MM.1S (cell line): ENCODE data around the gene NYAP1.
"Not testable (repeated sequence)": the region's sequence is repeated elsewhere in the genome, so short reads cannot be mapped to it uniquely, and the experiment has no call there.

ENCODE experiments used
- DNase-seq: peaks from one replicate; pipeline ENCODE4 v3.0.0-alpha.2; 2015
- H2AFZ ChIP-seq: fragments of 300-600 bp; sonication (generic); 2 replicates; pipeline ENCODE4 v1.6.0; 2016; ENCODE audit warnings: antibody characterized with exemption, low read length
- H3F3A ChIP-seq: fragments of 300-600 bp; sonication (generic); 2 replicates; pipeline ENCODE4 v1.6.1; 2016; ENCODE audit warnings: mild to moderate bottlenecking, antibody characterized with exemption, low read length, moderate library complexity, mixed read lengths; ENCODE audit not compliant: insufficient read depth
- H3K27ac ChIP-seq: fragments of 300-600 bp; sonication (generic); 2 replicates; pipeline ENCODE4 v1.5.1; 2016; ENCODE audit warnings: mild to moderate bottlenecking, low read length
- H3K27me3 ChIP-seq: fragments of 300-600 bp; sonication (generic); replicated peaks from 2 replicates; pipeline ENCODE4 v1.6.0; 2016; ENCODE audit warnings: low read length; ENCODE audit not compliant: insufficient read depth
- H3K36me3 ChIP-seq: fragments of 300-600 bp; sonication (generic); replicated peaks from 2 replicates; pipeline ENCODE4 v1.6.1; 2016; ENCODE audit warnings: mild to moderate bottlenecking, low read length, mixed read lengths; ENCODE audit not compliant: insufficient read depth
- H3K4me1 ChIP-seq: fragments of 300-600 bp; sonication (generic); 2 replicates; pipeline ENCODE4 v1.6.1; 2016; ENCODE audit warnings: low read length, mixed read lengths
- H3K4me2 ChIP-seq: fragments of 300-600 bp; sonication (generic); 2 replicates; pipeline ENCODE4 v1.6.0; 2016; ENCODE audit warnings: low read depth, low read length
- H3K4me3 ChIP-seq: fragments of 300-600 bp; sonication (generic); 2 replicates; pipeline ENCODE4 v1.5.1; 2016; ENCODE audit warnings: low read length, mixed read lengths
- H3K79me2 ChIP-seq: fragments of 300-600 bp; sonication (generic); 2 replicates; pipeline ENCODE4 v1.6.1; 2016; ENCODE audit warnings: mixed run types, low read length, mixed read lengths
- H3K9ac ChIP-seq: fragments of 300-600 bp; sonication (generic); 2 replicates; pipeline ENCODE4 v1.6.1; 2016; ENCODE audit warnings: low read length, mixed read lengths
- H3K9me2 ChIP-seq: fragments of 300-600 bp; sonication (generic); replicated peaks from 2 replicates; pipeline ENCODE4 v1.6.1; 2016; ENCODE audit warnings: mild to moderate bottlenecking, low read length, mixed read lengths; ENCODE audit not compliant: insufficient read depth
- H3K9me3 ChIP-seq: fragments of 300-600 bp; sonication (generic); replicated peaks from 2 replicates; pipeline ENCODE4 v1.6.1; 2016; ENCODE audit warnings: mild to moderate bottlenecking, low read length, mixed read lengths; ENCODE audit not compliant: insufficient read depth
- H4K20me1 ChIP-seq: fragments of 300-600 bp; sonication (generic); 2 replicates; pipeline ENCODE4 v1.6.1; 2016; ENCODE audit warnings: mild to moderate bottlenecking, low read length, moderate library complexity, mixed read lengths; ENCODE audit not compliant: insufficient read depth
- EZH2 ChIP-seq: fragments of 300-600 bp; sonication (generic); optimal IDR thresholded peaks from 2 replicates; pipeline ENCODE3; 2017; ENCODE audit warnings: low read depth, mild to moderate bottlenecking, antibody characterized with exemption, low read length, mixed read lengths
- EZH2phosphoT487 ChIP-seq: fragments of 300-600 bp; sonication (generic); IDR thresholded peaks from 2 replicates; pipeline ENCODE4 v1.6.1; 2018; ENCODE audit warnings: antibody characterized with exemption, low read length
- TF ChIP-seq, protein P1 (sequence below): fragments of 300-600 bp; sonication (generic); IDR thresholded peaks from 2 replicates; pipeline ENCODE4 v1.5.1; 2016; ENCODE audit warnings: antibody characterized with exemption, low read length, mixed read lengths

NYAP1 gene

DNA sequence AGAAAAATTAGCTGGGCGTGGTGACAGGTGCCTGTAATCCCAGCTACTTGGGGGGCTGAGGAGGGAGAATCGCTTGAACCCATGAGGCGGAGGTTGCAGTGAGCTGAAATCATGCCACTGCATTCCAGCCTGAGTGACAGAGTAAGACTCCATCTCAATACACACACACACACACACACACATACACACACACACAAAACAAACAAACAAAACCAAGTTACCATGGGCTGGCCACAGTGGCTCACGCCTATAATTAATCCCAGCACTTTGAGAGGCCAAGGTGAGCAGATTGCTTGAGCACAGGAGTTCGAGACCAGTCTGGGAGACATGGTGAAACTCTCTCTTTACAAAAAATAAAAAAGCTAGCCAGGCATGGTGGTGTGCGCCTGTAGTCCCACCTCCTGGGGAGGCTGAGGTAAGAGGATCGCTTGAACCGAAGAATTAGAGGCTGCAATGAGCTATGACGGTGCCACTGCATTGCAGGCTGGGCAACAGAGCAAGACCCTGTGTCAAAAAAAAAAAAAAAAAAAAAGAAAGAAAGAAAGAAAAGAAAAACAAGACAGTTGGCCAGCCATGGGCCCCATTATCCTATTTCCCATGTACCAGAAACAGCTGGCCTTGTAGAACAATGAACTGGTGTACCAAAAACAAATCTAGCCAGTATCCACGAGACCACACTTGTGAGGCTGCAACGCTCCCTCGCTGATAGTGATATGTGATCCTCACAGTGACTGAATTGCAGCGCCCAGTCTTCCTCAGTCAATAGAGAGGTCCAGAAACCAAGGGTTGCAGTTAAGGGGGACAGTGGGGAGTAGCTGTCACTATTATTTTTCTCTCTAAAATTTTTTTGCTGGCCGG is 48.7 kb downstream of the NYAP1 start:
- H3K79me2 ChIP-seq: no peaks in the 10 kb centered on the region
- no peaks in the 10 kb centered on the region for H4K20me1 ChIP-seq
- TF ChIP-seq EZH2 (no peak), EZH2phosphoT487 (no peak)
- TF ChIP-seq, protein P1, sequence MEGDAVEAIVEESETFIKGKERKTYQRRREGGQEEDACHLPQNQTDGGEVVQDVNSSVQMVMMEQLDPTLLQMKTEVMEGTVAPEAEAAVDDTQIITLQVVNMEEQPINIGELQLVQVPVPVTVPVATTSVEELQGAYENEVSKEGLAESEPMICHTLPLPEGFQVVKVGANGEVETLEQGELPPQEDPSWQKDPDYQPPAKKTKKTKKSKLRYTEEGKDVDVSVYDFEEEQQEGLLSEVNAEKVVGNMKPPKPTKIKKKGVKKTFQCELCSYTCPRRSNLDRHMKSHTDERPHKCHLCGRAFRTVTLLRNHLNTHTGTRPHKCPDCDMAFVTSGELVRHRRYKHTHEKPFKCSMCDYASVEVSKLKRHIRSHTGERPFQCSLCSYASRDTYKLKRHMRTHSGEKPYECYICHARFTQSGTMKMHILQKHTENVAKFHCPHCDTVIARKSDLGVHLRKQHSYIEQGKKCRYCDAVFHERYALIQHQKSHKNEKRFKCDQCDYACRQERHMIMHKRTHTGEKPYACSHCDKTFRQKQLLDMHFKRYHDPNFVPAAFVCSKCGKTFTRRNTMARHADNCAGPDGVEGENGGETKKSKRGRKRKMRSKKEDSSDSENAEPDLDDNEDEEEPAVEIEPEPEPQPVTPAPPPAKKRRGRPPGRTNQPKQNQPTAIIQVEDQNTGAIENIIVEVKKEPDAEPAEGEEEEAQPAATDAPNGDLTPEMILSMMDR: no peak
- H2AFZ ChIP-seq: no peak overlapping the region
- H3K4me3 ChIP-seq: no peak overlapping the region
- no peaks in the 10 kb centered on the region for H3K9me2 ChIP-seq
- no peak overlapping the region for H3K9ac ChIP-seq
- no peak for DNase-seq
- H3K36me3 ChIP-seq: no peaks in the 10 kb centered on the region
- no peaks in the 10 kb centered on the region for H3K9me3 ChIP-seq
- no peaks in the 10 kb centered on the region for H3K4me1 ChIP-seq
- no peaks in the 10 kb centered on the region for H3F3A ChIP-seq
- no peak overlapping the region for H3K27ac ChIP-seq
- no peak overlapping the region for H3K4me2 ChIP-seq
- H3K27me3 ChIP-seq: no peaks in the 10 kb centered on the region

DNA sequence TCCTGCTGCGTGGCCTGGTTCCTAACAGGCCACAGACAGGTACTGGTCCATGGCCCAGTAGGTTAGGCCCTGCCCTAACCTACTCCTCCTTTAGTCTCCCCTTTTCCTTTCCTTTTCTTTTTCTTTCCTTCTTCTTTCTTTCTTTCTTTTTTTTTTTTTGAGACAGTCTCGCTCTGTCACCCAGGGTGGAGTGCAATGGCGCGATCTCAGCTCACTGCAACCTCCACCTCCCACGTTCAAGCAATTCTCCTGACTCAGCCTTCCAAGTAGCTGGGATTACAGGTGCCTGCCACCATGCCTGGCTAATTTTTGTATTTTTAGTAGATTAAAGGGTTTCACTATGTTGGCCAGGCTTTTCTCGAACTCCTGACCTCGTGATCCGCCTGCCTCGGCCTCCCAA is 52.3 kb downstream of the NYAP1 start:
- not testable (repeated sequence) for H3K79me2 ChIP-seq, H3K9me3 ChIP-seq, H3K9me2 ChIP-seq, DNase-seq, H3F3A ChIP-seq, H3K27me3 ChIP-seq, H3K9ac ChIP-seq, H3K4me2 ChIP-seq, H3K4me1 ChIP-seq, H3K27ac ChIP-seq, H2AFZ ChIP-seq, H4K20me1 ChIP-seq, H3K36me3 ChIP-seq, H3K4me3 ChIP-seq

DNA sequence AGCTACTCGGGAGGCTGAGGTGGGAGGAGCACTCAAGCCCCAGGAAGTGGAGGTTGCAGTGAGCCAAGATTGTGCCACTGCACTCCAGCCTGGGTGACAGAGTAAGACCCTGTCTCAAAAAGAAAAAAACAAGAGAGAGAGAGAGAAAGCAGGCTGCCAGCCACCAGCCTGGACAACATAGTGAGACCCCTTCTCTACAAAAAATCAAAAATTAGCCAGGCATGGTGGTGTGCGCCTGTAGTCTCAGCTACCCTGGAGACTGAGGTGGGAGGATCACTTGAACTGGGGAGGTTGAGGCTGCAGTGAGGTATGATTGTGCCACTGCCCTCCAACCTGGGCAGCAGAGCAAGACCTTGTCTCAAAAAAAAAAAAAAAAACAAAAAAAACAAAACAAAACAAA is 53.0 kb downstream of the NYAP1 start:
- not testable (repeated sequence) for H3K27me3 ChIP-seq, H4K20me1 ChIP-seq, H3K27ac ChIP-seq, H3K4me3 ChIP-seq, H3K79me2 ChIP-seq, H3K9me3 ChIP-seq, H3K4me1 ChIP-seq, H3K9ac ChIP-seq, H2AFZ ChIP-seq, H3K4me2 ChIP-seq, H3K36me3 ChIP-seq, DNase-seq, H3K9me2 ChIP-seq, H3F3A ChIP-seq

DNA sequence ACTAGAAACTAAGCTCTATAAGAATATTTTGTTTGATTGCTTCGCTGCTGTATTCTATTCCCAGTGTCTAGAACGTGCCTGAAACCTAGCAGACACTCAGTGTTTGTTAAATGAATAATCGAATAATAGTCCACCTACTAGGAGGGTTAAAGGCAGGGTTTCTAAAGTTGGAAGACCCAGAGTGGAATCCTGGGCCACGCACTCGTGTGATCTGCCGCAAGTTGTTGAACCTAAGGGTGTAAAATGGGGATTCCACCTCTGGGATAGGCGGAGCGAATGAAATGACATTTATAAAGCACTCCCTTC is 54.6 kb downstream of the NYAP1 start:
- Histone ChIP-seq H2AFZ (peak overlapping the region; percentile 95), H3F3A (peaks cover 5% of the 10 kb centered on the region), H3K27me3 (no peaks in the 10 kb centered on the region), H3K9me3 (no peaks in the 10 kb centered on the region), H3K79me2 (0 out of 2 replicates have a peak, but pooled peaks cover 5% of the 10 kb centered on the region), H3K27ac (peak overlapping the region; percentile 46; the same call in 1 of the 2 replicates), H3K4me2 (peak overlapping the region; percentile 97), H3K4me3 (peak overlapping the region; percentile 80), H3K9me2 (no peaks in the 10 kb centered on the region), H3K4me1 (peaks cover 4% of the 10 kb centered on the region; the same call in 1 of the 2 replicates), H4K20me1 (no peaks in the 10 kb centered on the region), H3K9ac (peak overlapping the region; percentile 40), H3K36me3 (no peaks in the 10 kb centered on the region)
- TF ChIP-seq, protein P1: no peak
- TF ChIP-seq EZH2 (no peak), EZH2phosphoT487 (no peak)
- DNase-seq: no peak
